HG03097 (cell line): ENCODE results near the gene BSG.
"Not testable (repeated sequence)": the region's sequence is repeated elsewhere in the genome, so short reads cannot be mapped to it uniquely, and the experiment has no call there.

ENCODE experiments used
- ATAC-seq: cut with Tn5 transposase; IDR thresholded peaks from one replicate; pipeline ENCODE4 v1.9.1; 2021; ENCODE audit not compliant: unreplicated experiment, low FRiP score

Gene BSG

GRCh38 chr19:601790-602189 is 29.4 kb downstream of the BSG start:
- ATAC-seq = no peak

- no peak for ATAC-seq
These were observed 30.2 kb downstream of the BSG start for GRCh38 chr19:602391-603301.

GRCh38 chr19:603302-603639 is 30.9 kb downstream of the BSG start:
- ATAC-seq = not testable (repeated sequence)

- ATAC-seq = not testable (repeated sequence)
These were observed 31.4 kb downstream of the BSG start for GRCh38 chr19:603779-604178.

GRCh38 chr19:604355-604754 is 32.0 kb downstream of the BSG start:
- no peak for ATAC-seq

- ATAC-seq = not testable (repeated sequence)
These were observed 32.9 kb downstream of the BSG start for GRCh38 chr19:605061-605971.

GRCh38 chr19:607301-608154 is 35.1 kb downstream of the BSG start:
- no peak for ATAC-seq

- no peak for ATAC-seq
These were observed 36.0 kb downstream of the BSG start for GRCh38 chr19:608155-609003.

GRCh38 chr19:609004-609346 is 36.6 kb downstream of the BSG start:
- no peak for ATAC-seq

GRCh38 chr19:610071-610800 is 37.8 kb downstream of the BSG start:
- no peak for ATAC-seq

GRCh38 chr19:610801-611480 is 38.5 kb downstream of the BSG start:
- ATAC-seq = no peak

GRCh38 chr19:611481-611868 is 39.1 kb downstream of the BSG start:
- no peak for ATAC-seq

- no peak for ATAC-seq
These were observed 40.5 kb downstream of the BSG start for GRCh38 chr19:612941-613340.

GRCh38 chr19:613732-614567 is 41.6 kb downstream of the BSG start:
- no peak for ATAC-seq

- no peak for ATAC-seq
These were observed 43.2 kb downstream of the BSG start for GRCh38 chr19:615619-616018.

GRCh38 chr19:616062-616700 is 43.8 kb downstream of the BSG start:
- ATAC-seq = no peak
